ENCODE results near the gene TRIP4. TPM values are rescaled to one million over a fixed set of nuclear protein-coding genes. Genes with fewer than 3 reads are reported as not detected.
A peak's percentile ranks its signal among the peaks of the same experiment; 100 is the strongest.

Gene TRIP4
- total RNA-seq, 2 experiments from 2014 or later, result 9.3 to 21.0 TPM

- Histone ChIP-seq H3K4me2 (ENCODE audit: low read length) (peak overlapping the region; percentile 16; the same call in 1 of the 2 replicates), H3K27ac (ENCODE audit: low read depth, low read length, poor library complexity, severe bottlenecking) (no peak overlapping the region), H4K20me1 (ENCODE audit: insufficient read depth, low read length) (no peaks in the 10 kb centered on the region), H3K4me3 (ENCODE audit: low read depth, low read length, poor library complexity, severe bottlenecking) (no peak overlapping the region), H2AFZ (ENCODE audit: low read length) (no peak overlapping the region), H3K4me1 (ENCODE audit: insufficient read depth, low read length, poor library complexity, severe bottlenecking) (peaks cover 8% of the 10 kb centered on the region), H3K79me2 (ENCODE audit: insufficient read depth, low read depth, low read length) (no peaks in the 10 kb centered on the region), H3K9me3 (ENCODE audit: low read length) (no peaks in the 10 kb centered on the region), H3K36me3 (ENCODE audit: insufficient read depth, low read length) (peaks cover 18% of the 10 kb centered on the region), H3K9me2 (ENCODE audit: insufficient read depth, low read length) (no peaks in the 10 kb centered on the region)
- ChIA-PET POLR2A (interaction anchor here (0.6 kb wide), 3 partner anchors 18 to 203 kb away, joined by 3 to 5 read pairs (median 3); no protein-coding TSS in a partner anchor), CTCF (ENCODE audit: unreplicated experiment) (no interaction called here)
- no TSS peak for BruUV-seq (replicated peaks)
- no peak for TF ChIP-seq EZH2phosphoT487 (IDR thresholded peaks at IDR 0.05; ENCODE audit: borderline replicate concordance, low read depth, low read length)
- TF ChIP-seq CTCF (conservative IDR thresholded peaks at IDR 0.05; ENCODE audit: low read length), result no peak
- DNase-seq (ENCODE audit: low spot score), result peak; percentile 32
- intact Hi-C loops (cut with micrococcal nuclease; ENCODE audit: unreplicated experiment), result no loop called here
Measured at GRCh38 chr15:64447536-64448315, 60.1 kb downstream of the TRIP4 start.

GRCh38 chr15:64452988-64453688, 65.5 kb downstream of the TRIP4 start:
- H3K4me3 ChIP-seq (ENCODE audit: low read depth, low read length, poor library complexity, severe bottlenecking), result no peak overlapping the region
- no peaks in the 10 kb centered on the region for H3K9me3 ChIP-seq (ENCODE audit: low read length)
- intact Hi-C loops (cut with micrococcal nuclease; ENCODE audit: unreplicated experiment), result no loop called here
- H3K4me1 ChIP-seq (ENCODE audit: insufficient read depth, low read length, poor library complexity, severe bottlenecking), result peaks cover 43% of the 10 kb centered on the region
- 0 out of 2 replicates have a peak, but pooled peaks cover 6% of the 10 kb centered on the region for H3K36me3 ChIP-seq (ENCODE audit: insufficient read depth, low read length)
- POLR2A ChIA-PET, result interaction anchor here (0.5 to 0.7 kb wide), 2 partner anchors 39 to 101 kb away, joined by 3 to 4 read pairs; no protein-coding TSS in a partner anchor
- CTCF ChIA-PET (ENCODE audit: unreplicated experiment), result no interaction called here
- TF ChIP-seq CTCF (conservative IDR thresholded peaks at IDR 0.05; ENCODE audit: low read length), result no peak
- no peak for TF ChIP-seq EZH2phosphoT487 (IDR thresholded peaks at IDR 0.05; ENCODE audit: borderline replicate concordance, low read depth, low read length)
- no peak overlapping the region for H2AFZ ChIP-seq (ENCODE audit: low read length)
- H3K4me2 ChIP-seq (ENCODE audit: low read length), result no peak overlapping the region
- no peaks in the 10 kb centered on the region for H4K20me1 ChIP-seq (ENCODE audit: insufficient read depth, low read length)
- BruUV-seq (replicated peaks), result no TSS peak
- no peak overlapping the region for H3K27ac ChIP-seq (ENCODE audit: low read depth, low read length, poor library complexity, severe bottlenecking)
- no peaks in the 10 kb centered on the region for H3K9me2 ChIP-seq (ENCODE audit: insufficient read depth, low read length)
- DNase-seq (ENCODE audit: low spot score), result no peak
- H3K79me2 ChIP-seq (ENCODE audit: insufficient read depth, low read depth, low read length), result no peaks in the 10 kb centered on the region
